DMS153 treated with DMSO at 0.1 percent for 48 hours (cell line): Measurements from ENCODE around the gene WAC.
"Not testable (repeated sequence)": the region's sequence is repeated elsewhere in the genome, so short reads cannot be mapped to it uniquely, and the experiment has no call there.

Source experiments
- DNase-seq: peaks from one replicate; lab custom pipeline; 2025; ENCODE audit not compliant: unreplicated experiment; lab: John Stamatoyannopoulos, UW

WAC gene

DNA sequence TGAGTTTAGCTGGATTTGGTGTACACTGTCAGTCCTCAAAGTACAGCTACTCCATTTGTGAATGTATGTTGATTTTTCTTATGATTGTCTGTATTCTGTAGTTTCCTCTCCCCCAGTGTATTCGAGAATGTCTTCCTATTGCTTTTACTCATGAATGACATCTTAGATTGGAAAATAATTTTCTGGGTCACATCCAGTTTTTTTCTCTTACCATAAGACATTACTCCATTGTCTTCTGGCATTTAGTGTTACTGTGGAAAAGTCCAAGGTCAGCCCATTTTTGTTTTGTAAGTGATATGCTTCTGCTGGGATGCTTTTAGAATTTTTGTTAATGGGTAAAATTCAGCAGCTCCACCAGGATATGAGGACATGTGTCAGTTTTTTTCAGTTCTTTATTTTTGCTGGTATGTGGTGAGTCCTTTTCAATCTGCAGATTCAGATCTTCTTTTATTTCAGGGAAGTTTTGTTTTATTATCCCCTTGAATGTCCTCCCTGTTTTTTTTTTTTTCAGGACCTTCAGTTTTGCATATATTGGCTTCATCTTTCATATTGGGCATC, 33.6 kb downstream of the WAC start:
- DNase-seq, result no peak

DNA sequence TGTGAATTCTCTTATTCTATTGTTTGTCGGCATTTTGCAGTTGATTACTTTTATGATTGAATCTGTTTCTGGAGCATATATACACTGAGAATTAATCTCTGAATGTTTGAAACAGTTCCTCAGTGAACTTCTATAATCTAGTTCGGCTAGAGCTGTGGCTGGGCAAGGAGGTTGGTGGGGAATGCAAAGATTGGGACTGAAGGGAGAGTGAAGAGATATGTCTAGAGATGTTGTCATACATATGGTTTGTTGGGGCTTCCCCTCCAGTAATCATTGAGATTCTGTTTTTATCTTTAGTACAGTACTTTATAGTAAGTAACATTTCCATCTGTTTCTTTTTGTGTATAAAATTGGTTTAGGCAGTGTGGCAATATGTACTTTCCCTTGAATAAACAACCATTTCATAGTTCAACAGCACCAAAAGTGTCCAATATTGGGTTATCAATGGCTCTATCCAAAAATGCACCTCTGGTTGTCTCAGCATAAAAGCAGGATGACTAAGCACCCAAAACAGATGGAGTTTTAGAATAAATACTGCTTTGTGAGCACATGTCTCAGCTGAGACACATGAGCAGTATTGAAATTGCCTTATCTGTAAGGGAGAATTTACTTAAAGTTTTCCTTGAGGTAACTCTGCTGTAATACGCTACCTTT, 36.7 kb downstream of the WAC start:
- DNase-seq, result no peak

- no peak for DNase-seq
Observed at GRCh38 chr10:28570598-28570997, 37.7 kb downstream of the WAC start.

- no peak for DNase-seq
Observed at GRCh38 chr10:28571265-28571664, 38.3 kb downstream of the WAC start.

DNA sequence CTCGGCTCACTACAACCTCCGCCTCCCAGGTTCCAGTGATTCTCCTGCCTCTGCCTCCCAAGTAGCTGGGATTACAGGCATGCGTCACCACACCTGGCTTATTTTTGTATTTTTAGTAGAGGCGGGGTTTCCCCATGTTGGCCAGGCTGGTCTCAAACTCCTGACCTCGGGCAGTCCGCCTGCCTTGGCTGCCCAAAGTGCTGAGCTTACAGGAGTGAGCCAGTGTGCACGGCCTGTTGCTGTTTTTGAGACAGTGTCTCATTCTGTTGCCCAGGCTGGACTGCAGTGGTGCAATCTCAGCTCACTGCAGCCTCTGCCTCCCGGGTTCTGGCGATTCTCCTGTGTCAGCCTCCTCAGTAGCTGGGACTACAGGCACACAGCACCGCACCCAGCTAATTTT, 41.3 kb downstream of the WAC start:
- DNase-seq, result not testable (repeated sequence)

DNA sequence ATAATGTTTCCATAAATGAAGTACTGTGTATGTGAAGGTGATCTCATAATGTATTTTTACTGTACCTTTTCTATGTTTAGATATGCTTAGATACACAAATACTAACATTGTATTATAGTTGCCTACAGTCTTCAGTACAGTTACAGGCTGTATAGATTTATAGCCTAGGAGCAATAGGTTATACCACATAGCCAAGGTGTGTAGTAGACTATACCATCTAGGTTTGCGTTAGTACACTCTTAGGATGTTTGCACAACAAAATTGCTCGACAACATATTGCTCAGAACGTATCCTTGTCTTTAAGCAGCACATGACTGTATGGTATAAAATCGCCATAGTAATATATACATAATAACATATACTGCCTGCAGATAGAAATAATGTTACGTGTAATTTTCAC, 42.9 kb downstream of the WAC start:
- no peak for DNase-seq

- DNase-seq, result no peak
Observed at GRCh38 chr10:28577506-28577905, 44.6 kb downstream of the WAC start.

DNA sequence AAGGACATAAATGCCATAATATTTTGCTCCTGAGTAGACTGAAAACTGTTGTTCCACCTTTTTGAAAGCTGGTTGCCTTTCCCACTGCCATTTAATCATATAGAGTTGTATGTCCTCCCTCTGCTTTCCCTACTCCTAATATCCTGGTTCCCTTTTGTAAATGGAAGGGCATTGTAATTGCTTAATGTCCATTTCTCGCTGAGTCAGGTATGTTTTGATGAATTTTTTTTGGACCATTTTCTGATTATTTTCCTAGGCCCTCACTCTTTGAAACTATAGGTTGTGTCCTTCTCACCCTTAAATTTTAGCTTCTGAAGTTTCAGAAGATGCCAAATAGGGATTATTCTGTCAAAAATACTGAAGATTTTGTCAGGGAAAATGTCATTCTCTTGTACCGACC, 45.5 kb downstream of the WAC start:
- no peak for DNase-seq

- DNase-seq, result no peak
Observed at GRCh38 chr10:28580825-28581224, 47.9 kb downstream of the WAC start.

- DNase-seq, result no peak
Observed at GRCh38 chr10:28581916-28582315, 49.0 kb downstream of the WAC start.

DNA sequence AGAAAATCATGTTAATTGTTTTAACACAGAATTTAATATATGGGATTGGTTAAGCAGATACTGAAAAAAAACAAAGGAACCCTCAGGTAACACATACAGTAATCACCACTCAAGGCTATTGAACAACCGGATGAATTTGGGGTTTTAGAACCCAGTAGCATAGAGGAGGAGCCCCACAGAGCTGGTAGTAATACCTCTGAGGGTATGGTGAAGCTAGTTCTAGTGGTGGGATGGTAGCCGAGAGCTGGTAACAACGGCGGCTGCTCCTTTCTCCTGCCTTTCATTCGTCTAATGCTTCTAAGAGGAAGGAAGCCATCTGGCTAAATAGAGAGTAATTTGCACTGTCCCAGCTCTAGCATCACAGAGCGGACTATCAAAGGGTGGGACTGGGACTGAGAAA, 52.2 kb downstream of the WAC start:
- DNase-seq, result no peak

- DNase-seq, result no peak
Observed at GRCh38 chr10:28586176-28586575, 53.3 kb downstream of the WAC start.

GRCh38 chr10:28587270-28587969, 54.5 kb downstream of the WAC start:
- DNase-seq, result no peak

DNA sequence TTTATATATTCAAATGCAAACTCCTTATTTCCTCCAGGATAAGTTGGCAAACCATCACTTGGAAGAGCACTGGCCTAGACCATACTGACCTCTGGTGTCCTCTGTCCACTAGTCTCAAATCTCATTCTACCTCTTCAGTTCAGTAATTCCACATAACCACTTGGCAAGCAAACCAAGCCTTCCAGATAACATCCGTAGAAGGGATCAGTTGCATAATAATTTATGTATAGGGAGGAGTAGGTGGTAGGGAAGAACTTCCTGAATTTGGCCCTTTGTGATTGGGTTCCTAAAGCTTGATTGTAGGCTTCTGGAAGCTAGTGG, 55.0 kb downstream of the WAC start:
- DNase-seq, result no peak

DNA sequence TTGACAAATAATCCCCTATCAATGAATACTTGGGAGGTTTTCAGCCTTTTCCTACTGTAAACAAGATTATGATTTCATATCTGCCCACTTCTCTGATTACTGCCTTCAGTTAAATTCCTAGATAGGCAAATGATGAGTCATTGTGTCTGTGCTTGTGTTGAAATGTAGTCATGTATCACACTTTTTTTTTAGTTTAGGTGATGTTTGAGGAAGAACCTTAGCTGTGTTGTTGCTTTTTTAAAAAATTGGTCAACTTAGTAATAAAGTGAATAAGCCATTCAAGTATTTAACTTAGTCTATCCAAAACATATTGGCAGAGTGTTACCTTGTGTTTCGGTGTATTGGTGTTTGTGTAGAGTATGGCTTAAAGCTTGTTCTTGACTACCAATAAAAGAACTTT, 60.0 kb downstream of the WAC start:
- no peak for DNase-seq

DNA sequence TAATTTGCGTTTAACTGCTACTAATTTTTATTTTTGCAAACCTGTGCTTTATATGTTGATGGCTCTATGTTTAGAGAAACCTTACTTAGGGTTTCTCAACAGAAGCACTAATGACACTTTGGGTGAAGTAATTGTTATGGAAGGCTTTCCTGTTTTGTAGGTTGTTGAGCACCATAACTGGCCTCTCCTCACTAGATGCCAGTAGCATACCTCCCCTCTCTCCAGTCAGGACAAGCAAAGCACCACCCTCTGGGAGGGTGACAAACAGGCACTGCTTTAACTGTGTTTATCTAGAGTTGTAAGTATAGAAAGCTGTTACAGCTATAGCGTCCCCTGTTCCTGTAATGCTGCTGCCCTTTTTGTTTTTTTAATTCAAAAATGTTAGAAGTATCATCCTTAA, 60.9 kb downstream of the WAC start:
- DNase-seq, result no peak

DNA sequence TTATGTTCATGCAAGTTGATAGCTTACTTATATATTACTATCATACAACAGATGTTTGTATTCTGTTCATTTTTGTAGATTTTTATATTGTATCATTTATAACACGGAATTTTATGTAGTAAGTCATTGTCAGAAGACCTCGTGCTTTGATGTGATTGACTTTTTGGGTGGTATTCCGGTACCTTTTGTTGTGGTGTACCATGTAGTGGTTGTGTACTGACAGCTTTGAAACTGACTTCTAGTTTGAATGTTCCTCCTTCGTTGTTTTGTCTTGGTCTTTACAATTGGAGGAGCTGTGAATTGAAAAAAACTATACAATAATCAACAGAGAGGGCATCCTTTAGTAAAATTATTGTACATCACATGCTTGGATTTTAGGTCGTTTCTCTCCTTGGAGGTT, 61.5 kb downstream of the WAC start:
- DNase-seq, result no peak

DNA sequence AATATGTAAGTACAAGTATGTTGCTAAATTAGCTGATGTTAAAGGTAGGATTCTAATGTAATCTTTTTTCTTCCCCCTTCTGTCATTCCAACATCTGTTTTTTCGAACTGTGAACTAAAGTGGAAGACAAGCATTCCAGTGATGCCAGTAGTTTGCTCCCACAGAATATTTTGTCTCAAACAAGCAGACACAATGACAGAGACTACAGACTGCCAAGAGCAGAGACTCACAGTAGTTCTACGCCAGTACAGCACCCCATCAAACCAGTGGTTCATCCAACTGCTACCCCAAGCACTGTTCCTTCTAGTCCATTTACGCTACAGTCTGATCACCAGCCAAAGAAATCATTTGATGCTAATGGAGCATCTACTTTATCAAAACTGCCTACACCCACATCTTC, 62.7 kb downstream of the WAC start:
- no peak for DNase-seq

DNA sequence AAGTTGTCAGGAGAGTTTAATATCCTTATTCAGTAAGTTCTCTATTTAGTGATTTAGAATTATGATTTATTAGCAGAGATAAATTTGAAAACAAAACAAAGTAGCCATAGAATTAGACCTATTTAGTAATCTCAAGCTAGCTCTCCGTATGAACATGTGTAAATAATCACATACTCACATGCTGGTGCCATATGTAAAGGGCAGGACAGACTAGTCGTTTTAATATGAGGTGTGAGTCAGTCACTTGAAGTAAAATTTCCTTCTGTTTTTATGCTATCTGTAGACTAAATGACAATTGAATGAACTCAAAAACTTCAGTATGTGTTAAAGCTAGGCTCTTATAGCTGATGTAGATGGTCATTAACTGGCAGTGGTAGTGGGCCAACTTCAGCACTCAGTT, 67.1 kb downstream of the WAC start:
- DNase-seq, result no peak

DNA sequence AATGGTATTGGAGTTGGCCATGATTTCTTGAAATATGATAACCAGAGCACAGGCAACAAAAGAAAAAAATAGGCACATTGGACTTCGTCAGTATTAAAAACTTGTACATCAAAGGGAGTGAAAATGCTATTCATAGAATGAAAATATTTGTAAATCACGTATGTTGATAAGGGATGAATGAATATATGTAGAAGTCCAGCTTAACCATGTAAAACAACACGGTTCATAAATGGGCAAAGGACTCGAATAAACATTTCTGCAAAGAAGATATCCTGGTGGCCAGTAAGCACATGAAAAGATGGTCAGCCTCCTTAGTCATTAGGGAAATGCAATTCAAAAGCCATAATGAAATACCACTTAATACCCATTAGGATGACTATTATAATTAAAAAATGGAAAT, 68.1 kb downstream of the WAC start:
- no peak for DNase-seq

- DNase-seq, result no peak
Observed at GRCh38 chr10:28604567-28605536, 71.9 kb downstream of the WAC start.

GRCh38 chr10:28606568-28606967, 73.7 kb downstream of the WAC start:
- DNase-seq, result no peak
